ENCODE results near the gene CAPZB. TPM values are rescaled to one million over a fixed set of nuclear protein-coding genes. Genes with fewer than 3 reads are reported as not detected.
A peak's percentile ranks its signal among the peaks of the same experiment; 100 is the strongest.

The CAPZB gene
- total RNA-seq, 1 experiment from 2014 or later: 198 TPM

- Mint-ChIP-seq H3K27ac (ENCODE audit: unreplicated experiment) (peak overlapping the region; percentile 87), H3K36me3 (ENCODE audit: insufficient read depth, unreplicated experiment) (peaks cover 11% of the 10 kb centered on the region), H3K4me3 (ENCODE audit: low read depth, unreplicated experiment) (peak overlapping the region; percentile 26), H3K4me1 (ENCODE audit: low read depth, unreplicated experiment) (peaks cover 57% of the 10 kb centered on the region), H3K27me3 (ENCODE audit: unreplicated experiment) (no peaks in the 10 kb centered on the region), H3K9me3 (ENCODE audit: low read depth, unreplicated experiment) (no peaks in the 10 kb centered on the region)
- no peak for DNase-seq
- intact Hi-C loops (cut with micrococcal nuclease; ENCODE audit: unreplicated experiment): no loop called here
- CTCF ChIA-PET: interaction anchor here (1.4 kb wide), 1 partner anchor 11 kb away, joined by 4 read pairs; no protein-coding TSS in a partner anchor
- no TSS peak for BruUV-seq (replicated peaks)
- TF ChIP-seq CTCF (IDR thresholded peaks at IDR 0.05; ENCODE audit: unreplicated experiment): no peak
Observed at GRCh38 chr1:19429611-19430010, 55.7 kb downstream of the CAPZB start.

GRCh38 chr1:19427087-19427781 lies 58.1 kb downstream of the CAPZB start:
- Mint-ChIP-seq H3K27ac (ENCODE audit: unreplicated experiment) (no peak overlapping the region), H3K27me3 (ENCODE audit: unreplicated experiment) (no peaks in the 10 kb centered on the region), H3K36me3 (ENCODE audit: insufficient read depth, unreplicated experiment) (peaks cover 15% of the 10 kb centered on the region), H3K4me1 (ENCODE audit: low read depth, unreplicated experiment) (peaks cover 41% of the 10 kb centered on the region), H3K9me3 (ENCODE audit: low read depth, unreplicated experiment) (no peaks in the 10 kb centered on the region), H3K4me3 (ENCODE audit: low read depth, unreplicated experiment) (no peak overlapping the region)
- CTCF ChIA-PET: no interaction called here
- DNase-seq: no peak
- no TSS peak for BruUV-seq (replicated peaks)
- intact Hi-C loops (cut with micrococcal nuclease; ENCODE audit: unreplicated experiment): no loop called here
- TF ChIP-seq CTCF (IDR thresholded peaks at IDR 0.05; ENCODE audit: unreplicated experiment): no peak

- DNase-seq: no peak
- intact Hi-C loops (cut with micrococcal nuclease; ENCODE audit: unreplicated experiment): no loop called here
- CTCF ChIA-PET: no interaction called here
- H3K36me3 Mint-ChIP-seq (ENCODE audit: insufficient read depth, unreplicated experiment): peaks cover 15% of the 10 kb centered on the region
- TF ChIP-seq CTCF (IDR thresholded peaks at IDR 0.05; ENCODE audit: unreplicated experiment): no peak
- H3K27me3 Mint-ChIP-seq (ENCODE audit: unreplicated experiment): no peaks in the 10 kb centered on the region
- no peak overlapping the region for H3K4me3 Mint-ChIP-seq (ENCODE audit: low read depth, unreplicated experiment)
- H3K9me3 Mint-ChIP-seq (ENCODE audit: low read depth, unreplicated experiment): no peaks in the 10 kb centered on the region
- no peak overlapping the region for H3K27ac Mint-ChIP-seq (ENCODE audit: unreplicated experiment)
- H3K4me1 Mint-ChIP-seq (ENCODE audit: low read depth, unreplicated experiment): peaks cover 41% of the 10 kb centered on the region
- BruUV-seq (replicated peaks): no TSS peak
Observed at GRCh38 chr1:19426294-19427086, 58.8 kb downstream of the CAPZB start.

- DNase-seq: no peak
- BruUV-seq (replicated peaks): no TSS peak
- TF ChIP-seq CTCF (IDR thresholded peaks at IDR 0.05; ENCODE audit: unreplicated experiment): no peak
- CTCF ChIA-PET: no interaction called here
- Mint-ChIP-seq H3K36me3 (ENCODE audit: insufficient read depth, unreplicated experiment) (peaks cover 15% of the 10 kb centered on the region), H3K27me3 (ENCODE audit: unreplicated experiment) (no peaks in the 10 kb centered on the region), H3K9me3 (ENCODE audit: low read depth, unreplicated experiment) (no peaks in the 10 kb centered on the region), H3K27ac (ENCODE audit: unreplicated experiment) (no peak overlapping the region), H3K4me3 (ENCODE audit: low read depth, unreplicated experiment) (no peak overlapping the region), H3K4me1 (ENCODE audit: low read depth, unreplicated experiment) (peaks cover 39% of the 10 kb centered on the region)
- intact Hi-C loops (cut with micrococcal nuclease; ENCODE audit: unreplicated experiment): no loop called here
Observed at GRCh38 chr1:19425646-19426239, 59.6 kb downstream of the CAPZB start.
